Mesodermal cell (in vitro differentiated cells): ENCODE measurements around the gene C18orf54.

Experiments used
- H3K27ac ChIP-seq: 2 replicates; pipeline ENCODE4 v1.7.0; 2013; ENCODE audit warnings: mild to moderate bottlenecking, low read depth, low read length, moderate library complexity; ENCODE audit not compliant: severe bottlenecking
- H3K36me3 ChIP-seq: 2 replicates; pipeline ENCODE4 v1.7.1; 2013; ENCODE audit warnings: mild to moderate bottlenecking, low read length, moderate library complexity; ENCODE audit not compliant: control insufficient read depth, insufficient read depth
- H3K4me1 ChIP-seq: one replicate; pipeline ENCODE4 v1.7.1; 2013; ENCODE audit warnings: mild to moderate bottlenecking, low read length; ENCODE audit not compliant: insufficient read depth, control insufficient read depth, poor library complexity, severe bottlenecking
- H3K4me3 ChIP-seq: 2 replicates; pipeline ENCODE4 v1.7.0; 2013; ENCODE audit warnings: low read length, control low read depth, mild to moderate bottlenecking; ENCODE audit not compliant: insufficient read depth, poor library complexity, severe bottlenecking; ENCODE audit errors: extremely low read depth
- H3K9me3 ChIP-seq: 2 replicates; pipeline ENCODE4 v1.7.1; 2013; ENCODE audit warnings: mild to moderate bottlenecking, low read length, moderate library complexity; ENCODE audit not compliant: control insufficient read depth
- WGBS, 2 experiments: methylation state at CpG; one replicate each; pipeline ENCODE4 v1.1.5; 2013; ENCODE audit warnings: missing lambda C conversion rate in 2 of 2; ENCODE audit not compliant: insufficient coverage in 2 of 2; 5-methylcytosine and 5-hydroxymethylcytosine counted together

The C18orf54 gene

GRCh38 chr18:54415086-54415485 is 57.4 kb downstream of the C18orf54 start:
- WGBS, 2 experiments = 92 to 100% methylated on average over 1 to 2 of the region's 2 CpGs
- no peak overlapping the region for H3K4me3 ChIP-seq
- peaks cover 4% of the 10 kb centered on the region for H3K4me1 ChIP-seq
- no peak overlapping the region for H3K27ac ChIP-seq
- no peaks in the 10 kb centered on the region for H3K9me3 ChIP-seq
- no peaks in the 10 kb centered on the region for H3K36me3 ChIP-seq

- Histone ChIP-seq H3K9me3 (no peaks in the 10 kb centered on the region), H3K4me3 (no peak overlapping the region), H3K4me1 (peaks cover 4% of the 10 kb centered on the region), H3K27ac (peak overlapping the region; percentile 37), H3K36me3 (no peaks in the 10 kb centered on the region)
- WGBS, 2 experiments = 86 to 100% methylated on average over 1 of the region's 3 CpGs
Observed at GRCh38 chr18:54416436-54416835, 58.7 kb downstream of the C18orf54 start.

- Histone ChIP-seq H3K4me3 (no peak overlapping the region), H3K9me3 (no peaks in the 10 kb centered on the region), H3K27ac (no peak overlapping the region), H3K36me3 (no peaks in the 10 kb centered on the region), H3K4me1 (no peaks in the 10 kb centered on the region)
- WGBS, 2 experiments = no CpG with 5 or more reads among the region's 2 CpGs
Observed at GRCh38 chr18:54423831-54424230, 66.1 kb downstream of the C18orf54 start.

GRCh38 chr18:54426085-54426665 is 68.5 kb downstream of the C18orf54 start:
- H3K4me3 ChIP-seq = no peak overlapping the region
- H3K36me3 ChIP-seq = no peaks in the 10 kb centered on the region
- WGBS, 2 experiments = no CpG with 5 or more reads among the region's 2 CpGs

More at GRCh38 chr18:54426085-54426665, 68.5 kb downstream of the C18orf54 start:
- H3K9me3 ChIP-seq = no peaks in the 10 kb centered on the region
- H3K27ac ChIP-seq = no peak overlapping the region
- no peaks in the 10 kb centered on the region for H3K4me1 ChIP-seq
